ENCODE data around the gene STOX2. TPM values are rescaled to one million over a fixed set of nuclear protein-coding genes. Genes with fewer than 3 reads are reported as not detected.

Gene STOX2
- total RNA-seq, 1 donor from 2014 or later: 103 TPM

DNA sequence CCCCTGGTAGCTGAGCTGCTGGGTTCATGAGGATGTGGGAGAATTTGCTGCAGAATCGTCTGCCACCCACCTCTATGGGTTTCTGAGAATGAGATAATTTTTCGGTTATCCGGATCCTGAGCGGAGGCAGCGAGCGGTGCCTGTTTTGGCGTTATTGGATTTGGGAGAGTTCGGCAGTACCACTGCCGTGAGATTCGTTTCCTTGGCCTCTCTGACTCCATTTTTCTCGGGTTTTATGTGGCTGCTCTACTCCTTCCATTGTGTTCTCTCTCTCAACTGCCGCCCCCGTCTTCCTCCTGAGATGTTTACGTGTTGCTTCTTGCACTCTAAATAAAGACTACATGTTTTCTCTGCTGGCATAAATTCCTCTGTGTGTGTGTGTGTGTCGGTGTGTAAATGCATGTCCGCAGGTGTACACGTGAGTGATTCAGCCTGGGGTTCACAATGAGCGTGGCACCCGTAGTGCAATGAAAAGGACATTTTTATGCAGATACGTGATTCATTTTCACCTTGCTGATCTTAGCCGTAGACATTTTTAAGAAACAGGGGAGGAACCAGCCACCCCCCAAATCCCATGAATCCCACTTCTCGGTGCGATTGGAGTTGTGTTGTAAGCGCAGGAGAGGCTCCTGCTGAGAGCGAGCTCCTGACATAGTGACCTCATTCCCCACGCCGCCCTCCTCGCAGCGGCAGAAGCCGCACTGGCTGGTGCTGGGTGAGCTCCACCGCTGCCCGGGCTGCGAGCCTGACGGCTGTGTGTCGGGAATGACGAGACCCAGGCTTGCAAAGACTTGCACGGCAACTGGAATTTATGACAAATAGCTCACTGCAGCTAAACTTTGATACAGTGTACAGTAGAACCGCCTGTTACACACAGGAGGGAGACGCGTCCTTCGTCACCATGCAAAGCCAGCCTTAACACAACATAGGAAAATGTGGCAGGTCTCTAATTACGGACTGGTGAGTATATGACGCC lies 82.2 kb downstream of the STOX2 start:
- peaks cover 12% of the 10 kb centered on the region for H3K36me3 Mint-ChIP-seq
- H3K27ac Mint-ChIP-seq: no peak overlapping the region
- no peaks in the 10 kb centered on the region for H3K9me3 Mint-ChIP-seq
- no peaks in the 10 kb centered on the region for H3K27me3 Mint-ChIP-seq (ENCODE audit: low read depth)
- no peak overlapping the region for H3K4me3 Mint-ChIP-seq
- peaks cover 28% of the 10 kb centered on the region for H3K4me1 Mint-ChIP-seq
- DNase-seq (ENCODE audit: low spot score in 2 of 2, unreplicated experiment in 2 of 2): peak; percentile 71 to 83
- TF ChIP-seq, protein P1, sequence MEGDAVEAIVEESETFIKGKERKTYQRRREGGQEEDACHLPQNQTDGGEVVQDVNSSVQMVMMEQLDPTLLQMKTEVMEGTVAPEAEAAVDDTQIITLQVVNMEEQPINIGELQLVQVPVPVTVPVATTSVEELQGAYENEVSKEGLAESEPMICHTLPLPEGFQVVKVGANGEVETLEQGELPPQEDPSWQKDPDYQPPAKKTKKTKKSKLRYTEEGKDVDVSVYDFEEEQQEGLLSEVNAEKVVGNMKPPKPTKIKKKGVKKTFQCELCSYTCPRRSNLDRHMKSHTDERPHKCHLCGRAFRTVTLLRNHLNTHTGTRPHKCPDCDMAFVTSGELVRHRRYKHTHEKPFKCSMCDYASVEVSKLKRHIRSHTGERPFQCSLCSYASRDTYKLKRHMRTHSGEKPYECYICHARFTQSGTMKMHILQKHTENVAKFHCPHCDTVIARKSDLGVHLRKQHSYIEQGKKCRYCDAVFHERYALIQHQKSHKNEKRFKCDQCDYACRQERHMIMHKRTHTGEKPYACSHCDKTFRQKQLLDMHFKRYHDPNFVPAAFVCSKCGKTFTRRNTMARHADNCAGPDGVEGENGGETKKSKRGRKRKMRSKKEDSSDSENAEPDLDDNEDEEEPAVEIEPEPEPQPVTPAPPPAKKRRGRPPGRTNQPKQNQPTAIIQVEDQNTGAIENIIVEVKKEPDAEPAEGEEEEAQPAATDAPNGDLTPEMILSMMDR (IDR thresholded peaks at IDR 0.05; ENCODE audit: unreplicated experiment): no peak

DNA sequence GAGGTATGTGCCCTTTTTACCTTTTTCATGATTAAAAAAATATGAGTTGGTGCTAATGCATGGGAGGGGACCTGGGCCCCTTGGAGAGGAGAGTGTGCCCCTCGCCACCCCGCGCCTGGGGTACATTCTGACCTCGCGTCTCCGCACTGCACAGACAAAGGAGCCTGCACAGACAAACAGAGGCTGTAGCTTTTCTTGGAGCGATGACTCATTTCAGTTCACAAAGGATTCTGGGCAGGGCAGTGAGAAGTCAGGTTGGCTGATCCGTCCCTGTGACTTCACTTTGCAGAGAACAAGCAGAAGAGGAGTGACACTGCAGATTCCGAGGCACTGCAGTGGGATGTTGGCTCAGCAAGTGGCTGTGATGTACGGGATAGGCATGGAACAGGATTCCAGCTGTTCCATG lies 82.9 kb downstream of the STOX2 start:
- no peak overlapping the region for H3K27ac Mint-ChIP-seq
- peak in 1 of 2 experiments; percentile 52 for DNase-seq (ENCODE audit: low spot score in 2 of 2, unreplicated experiment in 2 of 2)
- peaks cover 24% of the 10 kb centered on the region for H3K4me1 Mint-ChIP-seq

GRCh38 chr4:183988874-183989273 lies 83.8 kb downstream of the STOX2 start:
- Mint-ChIP-seq H3K27me3 (ENCODE audit: low read depth) (no peaks in the 10 kb centered on the region), H3K36me3 (peaks cover 13% of the 10 kb centered on the region), H3K27ac (no peak overlapping the region), H3K9me3 (no peaks in the 10 kb centered on the region), H3K4me3 (no peak overlapping the region), H3K4me1 (peaks cover 24% of the 10 kb centered on the region)
- no peak for DNase-seq (ENCODE audit: low spot score in 2 of 2, unreplicated experiment in 2 of 2)
- TF ChIP-seq, protein P1 (IDR thresholded peaks at IDR 0.05; ENCODE audit: unreplicated experiment): no peak

More for the DNA sequence above, 82.9 kb downstream of the STOX2 start:
- Mint-ChIP-seq H3K4me3 (no peak overlapping the region), H3K9me3 (no peaks in the 10 kb centered on the region), H3K27me3 (ENCODE audit: low read depth) (no peaks in the 10 kb centered on the region), H3K36me3 (peaks cover 15% of the 10 kb centered on the region)
- TF ChIP-seq, protein P1 (IDR thresholded peaks at IDR 0.05; ENCODE audit: unreplicated experiment): no peak

DNA sequence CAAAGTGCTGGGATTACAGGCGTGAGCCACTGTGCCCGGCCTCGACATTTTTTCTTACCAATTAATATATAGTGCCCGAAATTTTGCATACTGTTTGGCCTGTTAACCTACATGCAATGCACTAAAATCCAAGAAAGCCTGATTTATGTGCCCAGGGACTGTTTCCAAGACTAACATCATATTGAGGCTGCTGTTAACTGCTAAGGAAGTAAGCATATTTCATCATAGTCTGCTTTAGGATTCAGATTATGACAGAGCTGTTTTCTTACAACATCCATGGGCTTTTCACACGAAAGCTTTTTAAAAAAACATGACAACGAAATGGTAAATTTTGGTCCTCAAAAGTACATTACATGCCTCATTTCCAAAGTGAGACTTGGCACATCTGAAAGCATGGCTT lies 84.4 kb downstream of the STOX2 start:
- Mint-ChIP-seq H3K27me3 (ENCODE audit: low read depth) (no peaks in the 10 kb centered on the region), H3K4me3 (no peak overlapping the region), H3K4me1 (peaks cover 26% of the 10 kb centered on the region), H3K9me3 (no peaks in the 10 kb centered on the region), H3K36me3 (peaks cover 9% of the 10 kb centered on the region), H3K27ac (no peak overlapping the region)
- DNase-seq (ENCODE audit: low spot score in 2 of 2, unreplicated experiment in 2 of 2): no peak
- TF ChIP-seq, protein P1 (IDR thresholded peaks at IDR 0.05; ENCODE audit: unreplicated experiment): no peak

GRCh38 chr4:183989931-183990330 lies 84.8 kb downstream of the STOX2 start:
- TF ChIP-seq, protein P1 (IDR thresholded peaks at IDR 0.05; ENCODE audit: unreplicated experiment): no peak
- Mint-ChIP-seq H3K27me3 (ENCODE audit: low read depth) (no peaks in the 10 kb centered on the region), H3K4me1 (peaks cover 26% of the 10 kb centered on the region), H3K27ac (no peak overlapping the region), H3K36me3 (peaks cover 5% of the 10 kb centered on the region), H3K9me3 (no peaks in the 10 kb centered on the region), H3K4me3 (no peak overlapping the region)
- no peak for DNase-seq (ENCODE audit: low spot score in 2 of 2, unreplicated experiment in 2 of 2)
